Epithelial cell of proximal tubule (primary cell): Measurements from ENCODE around the gene ADCY3. TPM values are rescaled to one million over a fixed set of nuclear protein-coding genes. Genes with fewer than 3 reads are reported as not detected.

Source experiments
- DNase-seq: peaks from one replicate; pipeline ENCODE4 v3.0.0-alpha.2; 2011; ENCODE audit warnings: low read depth
- H3K4me3 ChIP-seq: 2 replicates; pipeline ENCODE4 v1.5.1; 2011; ENCODE audit warnings: low read depth, mild to moderate bottlenecking, low read length
- total RNA-seq: library from RNA; depleted of rRNA; stranded (reverse); fragments of >200 nt; gene quantifications from 2 replicates; pipeline ENCODE4 v1.2.3, GENCODE V29; 2015
- TF ChIP-seq, protein P1 (sequence below): conservative IDR thresholded peaks from 2 replicates; pipeline ENCODE4 v1.5.1; 2012; ENCODE audit warnings: low read depth, mild to moderate bottlenecking, low read length

ADCY3 gene
- total RNA-seq, 1 donor from 2014 or later: 18.7 TPM

DNA sequence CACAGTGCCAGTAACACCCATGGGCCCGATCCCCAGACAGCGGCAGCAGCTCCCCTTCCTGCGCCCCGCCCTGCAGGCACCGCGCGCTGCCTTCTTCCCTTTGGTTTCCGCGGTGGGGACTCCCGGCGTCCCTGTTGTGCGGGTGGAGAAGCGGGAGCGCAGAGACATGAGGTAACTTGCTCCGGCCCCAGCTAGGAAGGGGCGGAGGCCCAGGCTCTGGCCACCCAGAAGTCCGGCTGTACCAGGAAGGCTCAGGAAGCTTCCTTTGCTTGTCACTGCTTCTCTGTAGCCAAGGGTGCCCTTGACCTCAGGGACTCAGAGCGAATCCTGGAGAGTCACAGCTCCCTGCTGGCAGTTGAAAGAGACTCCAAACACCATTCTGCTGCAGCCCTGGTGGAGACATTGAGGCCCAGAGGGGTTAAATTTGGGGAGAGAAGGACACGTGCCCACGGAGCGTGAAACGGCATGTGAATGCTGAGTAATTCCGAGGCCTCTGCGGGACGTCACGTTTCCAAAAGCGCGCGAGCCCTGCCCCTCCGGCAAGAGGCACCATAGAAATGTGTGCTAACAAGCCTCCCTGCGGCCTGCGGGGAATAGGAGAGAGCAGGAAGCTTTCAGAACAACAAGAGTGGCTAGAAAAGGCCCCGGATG lies 6.7 kb upstream of the ADCY3 start:
- no peak for DNase-seq
- TF ChIP-seq, protein P1, sequence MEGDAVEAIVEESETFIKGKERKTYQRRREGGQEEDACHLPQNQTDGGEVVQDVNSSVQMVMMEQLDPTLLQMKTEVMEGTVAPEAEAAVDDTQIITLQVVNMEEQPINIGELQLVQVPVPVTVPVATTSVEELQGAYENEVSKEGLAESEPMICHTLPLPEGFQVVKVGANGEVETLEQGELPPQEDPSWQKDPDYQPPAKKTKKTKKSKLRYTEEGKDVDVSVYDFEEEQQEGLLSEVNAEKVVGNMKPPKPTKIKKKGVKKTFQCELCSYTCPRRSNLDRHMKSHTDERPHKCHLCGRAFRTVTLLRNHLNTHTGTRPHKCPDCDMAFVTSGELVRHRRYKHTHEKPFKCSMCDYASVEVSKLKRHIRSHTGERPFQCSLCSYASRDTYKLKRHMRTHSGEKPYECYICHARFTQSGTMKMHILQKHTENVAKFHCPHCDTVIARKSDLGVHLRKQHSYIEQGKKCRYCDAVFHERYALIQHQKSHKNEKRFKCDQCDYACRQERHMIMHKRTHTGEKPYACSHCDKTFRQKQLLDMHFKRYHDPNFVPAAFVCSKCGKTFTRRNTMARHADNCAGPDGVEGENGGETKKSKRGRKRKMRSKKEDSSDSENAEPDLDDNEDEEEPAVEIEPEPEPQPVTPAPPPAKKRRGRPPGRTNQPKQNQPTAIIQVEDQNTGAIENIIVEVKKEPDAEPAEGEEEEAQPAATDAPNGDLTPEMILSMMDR: no peak
- H3K4me3 ChIP-seq: peak overlapping the region; percentile 10

- DNase-seq: no peak
- no peak overlapping the region for H3K4me3 ChIP-seq
- TF ChIP-seq, protein P1: no peak
Observed at GRCh38 chr2:24926220-24926601, 6.2 kb upstream of the ADCY3 start.

- DNase-seq: no peak
- TF ChIP-seq, protein P1: no peak
- no peak overlapping the region for H3K4me3 ChIP-seq
Observed at GRCh38 chr2:24925815-24926214, 5.8 kb upstream of the ADCY3 start.

DNA sequence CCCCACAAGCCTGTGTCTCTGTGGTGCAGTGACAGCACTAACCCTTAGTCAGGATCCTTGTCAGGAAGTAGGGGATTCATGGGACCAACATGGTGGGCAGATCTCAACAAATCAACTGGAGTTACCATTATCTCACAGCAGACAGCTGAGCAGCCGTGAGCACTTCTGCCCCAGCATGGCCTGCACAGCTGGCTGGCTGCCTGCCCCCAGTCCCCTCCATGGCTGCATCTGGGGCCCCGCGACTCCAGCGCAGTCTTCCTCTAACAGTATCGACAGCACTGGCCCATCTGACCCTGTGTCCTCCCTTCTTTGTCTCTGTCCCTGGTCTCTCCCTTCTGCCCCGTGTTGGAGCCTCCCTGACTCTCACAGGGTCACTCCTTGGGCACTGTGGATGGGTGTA lies 4.7 kb upstream of the ADCY3 start:
- TF ChIP-seq, protein P1: no peak

GRCh38 chr2:24924266-24924665 lies 4.2 kb upstream of the ADCY3 start:
- DNase-seq: no peak
- TF ChIP-seq, protein P1: no peak
- no peak overlapping the region for H3K4me3 ChIP-seq

More for the DNA sequence above, 4.7 kb upstream of the ADCY3 start:
- no peak for DNase-seq
- H3K4me3 ChIP-seq: no peak overlapping the region

- no peak for DNase-seq
- H3K4me3 ChIP-seq: no peak overlapping the region
- TF ChIP-seq, protein P1: no peak
Observed at GRCh38 chr2:24923106-24923505, 3.1 kb upstream of the ADCY3 start.

DNA sequence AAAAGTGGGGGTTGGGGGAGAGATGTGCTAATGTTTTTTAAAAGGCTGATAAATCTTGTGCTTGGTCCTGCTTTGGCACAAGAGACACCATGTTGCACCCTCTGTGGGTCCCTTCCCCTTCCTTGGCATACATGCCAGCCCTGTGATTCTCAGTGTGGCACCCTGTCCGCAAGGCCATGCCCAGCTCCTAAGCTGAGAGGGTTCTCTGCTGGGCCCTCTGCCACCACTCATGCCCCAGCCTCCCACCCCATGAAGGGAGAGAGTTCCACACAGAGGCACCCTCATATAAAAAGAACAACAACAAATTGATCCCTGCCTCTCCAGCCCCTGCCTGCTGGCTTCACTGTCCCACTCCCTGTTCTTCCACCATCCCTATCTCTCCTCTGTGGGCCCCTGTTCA lies 2.5 kb upstream of the ADCY3 start:
- no peak overlapping the region for H3K4me3 ChIP-seq
- TF ChIP-seq, protein P1: no peak
- no peak for DNase-seq
